GM19328 (cell line): ENCODE results near the gene FSTL5.

ENCODE experiments used
- ATAC-seq: cut with Tn5 transposase; IDR thresholded peaks from one replicate; pipeline ENCODE4 v1.9.1; 2021; ENCODE audit warnings: mild to moderate bottlenecking, moderate library complexity; ENCODE audit not compliant: unreplicated experiment

The FSTL5 gene

DNA sequence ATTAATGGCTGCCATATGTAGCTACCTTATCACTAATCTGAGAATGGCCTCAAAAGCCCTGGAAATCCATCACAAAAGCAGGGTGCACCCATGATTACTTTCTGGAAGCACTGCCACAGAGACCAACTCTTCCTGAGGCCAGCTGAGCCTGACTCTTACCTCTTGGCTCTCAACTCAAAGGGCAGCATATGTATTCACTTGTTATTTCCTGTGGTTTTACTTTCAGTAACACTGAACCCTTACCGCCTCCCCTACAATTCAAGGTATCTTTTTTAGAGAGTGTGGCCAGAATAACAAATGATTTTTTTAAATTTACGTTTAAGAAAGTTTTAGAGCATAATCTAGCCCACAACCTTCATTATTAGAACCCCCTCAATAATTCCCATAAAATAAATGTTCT, 434.9 kb downstream of the FSTL5 start:
- ATAC-seq: no peak

DNA sequence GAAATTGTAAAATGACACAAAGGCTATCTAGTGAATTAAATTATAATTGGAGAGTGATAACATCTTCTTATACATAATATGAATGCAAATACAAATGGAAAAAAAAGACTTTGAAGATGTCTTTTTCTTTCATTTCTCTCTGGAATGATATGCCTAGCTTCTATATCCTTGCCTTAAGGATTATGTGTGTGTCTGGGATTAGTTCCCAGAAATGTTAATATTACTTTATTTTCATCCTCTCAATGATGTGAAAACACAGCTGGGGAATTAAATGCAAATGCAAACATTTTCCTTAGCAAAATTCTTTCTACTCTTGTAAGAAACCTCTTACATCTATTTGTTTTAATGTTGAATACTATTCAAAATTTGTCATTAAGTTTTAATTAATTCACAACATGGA, 441.9 kb downstream of the FSTL5 start:
- no peak for ATAC-seq

DNA sequence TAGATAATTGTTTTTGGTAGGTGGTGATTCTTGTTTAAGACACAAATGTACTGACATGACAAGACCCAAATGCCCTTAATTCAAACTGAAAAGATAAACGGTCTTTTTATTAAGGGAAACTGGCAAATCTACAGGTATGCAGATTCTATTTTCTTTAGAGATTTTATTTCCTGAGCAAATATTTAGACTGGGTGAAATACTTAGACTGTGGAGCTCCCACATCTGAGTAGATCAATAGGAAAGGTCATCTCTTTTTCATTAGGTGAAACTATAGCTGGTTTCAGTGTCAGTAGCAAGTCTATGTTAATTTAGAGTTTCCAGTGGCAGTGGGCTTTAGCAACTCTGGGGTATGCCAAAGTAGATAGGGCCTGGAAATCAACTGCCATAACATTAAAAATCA, 446.7 kb downstream of the FSTL5 start:
- ATAC-seq: no peak

GRCh38 chr4:161714931-161715330, 448.9 kb downstream of the FSTL5 start:
- ATAC-seq: no peak

DNA sequence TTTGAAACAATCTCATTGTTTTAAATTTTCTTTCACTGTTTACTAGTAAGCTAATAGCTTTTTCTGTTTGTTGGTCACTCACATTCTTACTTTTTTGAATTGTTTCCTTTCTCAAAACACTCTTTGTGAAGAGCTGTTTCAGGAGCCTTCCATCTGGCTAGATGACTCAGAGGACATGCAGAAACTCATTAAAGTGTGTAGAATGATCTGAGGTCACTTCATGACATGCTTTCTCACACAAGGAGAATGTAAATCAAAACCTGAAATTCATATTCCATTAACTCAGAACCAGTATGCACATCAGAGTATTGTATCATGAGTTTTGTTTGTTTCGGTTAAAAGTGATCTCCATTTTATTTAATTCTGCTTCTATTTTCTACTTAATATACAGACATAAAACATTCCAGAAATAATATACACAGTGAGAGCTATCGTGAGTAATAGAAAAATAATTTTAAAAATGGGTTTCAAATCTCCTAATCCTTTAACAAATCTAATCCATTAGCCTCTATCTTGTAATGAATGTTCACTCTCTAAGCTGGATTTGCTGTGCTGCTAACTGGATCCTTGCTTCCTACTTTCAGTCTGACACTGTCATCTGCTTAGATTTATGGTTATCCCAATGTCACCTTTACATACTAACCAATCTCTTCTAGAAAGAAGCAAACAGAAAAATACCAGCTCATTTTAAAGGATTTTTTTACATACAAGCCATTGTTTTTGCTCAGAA, 449.6 kb downstream of the FSTL5 start:
- ATAC-seq: no peak

GRCh38 chr4:161704653-161705052, 459.1 kb downstream of the FSTL5 start:
- ATAC-seq: no peak

DNA sequence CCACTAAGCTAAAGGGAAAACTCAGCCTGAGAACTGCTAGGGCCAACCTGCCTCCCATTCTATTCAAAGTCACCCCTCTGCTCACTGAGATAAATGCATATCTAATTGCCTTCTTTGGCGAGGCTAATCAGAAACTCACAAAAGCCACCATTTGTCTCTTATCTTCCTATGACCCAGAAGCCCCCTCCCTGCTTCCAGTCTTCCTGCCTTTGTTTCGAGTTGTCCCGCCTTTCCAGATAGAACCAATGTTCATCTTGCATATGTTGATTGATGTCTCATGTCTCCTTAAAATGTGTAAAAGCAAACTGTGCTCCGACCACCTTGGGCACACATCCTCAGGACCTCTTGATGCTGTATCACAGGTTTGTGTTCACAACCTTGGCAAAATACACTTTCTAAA, 459.8 kb downstream of the FSTL5 start:
- ATAC-seq: no peak

DNA sequence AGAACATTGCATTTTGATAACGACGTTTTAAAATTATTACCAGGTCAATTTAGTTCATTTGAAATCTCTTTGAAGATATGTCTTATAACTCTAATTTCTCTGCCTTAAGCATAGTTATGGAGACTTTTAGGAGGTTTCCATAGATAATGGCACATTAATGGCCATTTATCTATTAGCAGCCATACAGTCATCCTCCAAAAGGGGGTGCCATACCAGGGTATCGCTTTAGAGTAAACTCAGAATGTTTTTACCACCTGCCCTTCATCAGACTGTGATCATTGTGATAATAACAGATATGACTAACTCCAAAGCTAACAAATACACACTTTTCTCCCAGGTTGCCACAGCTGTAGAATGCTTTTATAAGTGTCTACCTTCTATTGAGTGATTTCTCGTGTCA, 461.5 kb downstream of the FSTL5 start:
- ATAC-seq: no peak

DNA sequence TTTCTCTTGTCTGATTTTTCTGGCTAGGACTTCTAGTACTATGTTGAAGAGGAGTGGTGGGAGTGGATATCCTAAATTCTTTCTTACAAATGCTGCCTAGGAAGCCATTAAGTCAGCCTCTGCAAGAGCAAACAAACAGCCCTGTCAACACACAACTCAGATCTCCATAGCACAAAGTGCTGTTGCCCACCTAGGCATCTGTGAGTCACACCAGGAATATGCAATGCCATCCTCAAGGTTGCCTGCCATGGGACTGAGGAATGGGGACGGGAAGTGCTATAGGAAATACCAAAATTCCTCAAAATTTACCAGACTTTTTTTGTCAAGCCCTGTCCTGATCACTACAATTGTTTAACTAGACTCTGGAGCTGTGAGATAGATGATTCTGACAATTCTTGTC, 466.9 kb downstream of the FSTL5 start:
- no peak for ATAC-seq

GRCh38 chr4:161680146-161680545, 483.7 kb downstream of the FSTL5 start:
- no peak for ATAC-seq

DNA sequence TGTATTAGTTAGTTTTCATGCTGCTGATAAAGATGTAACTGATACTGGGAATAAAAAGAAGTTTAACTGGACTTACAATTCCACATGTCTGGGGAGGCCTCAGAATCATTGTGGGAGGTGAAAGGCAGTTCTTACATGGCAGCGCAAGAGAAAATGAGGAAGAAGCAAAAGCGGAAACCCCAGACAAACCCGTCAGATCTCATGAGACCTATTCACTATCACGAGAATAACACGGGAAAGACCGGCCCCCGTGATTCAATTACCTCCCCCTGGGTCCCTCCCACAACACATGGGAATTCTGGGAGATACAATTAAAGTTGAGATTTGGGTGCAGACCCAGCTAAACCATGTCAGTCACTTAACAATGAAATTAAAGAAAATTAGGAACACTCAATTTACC, 499.1 kb downstream of the FSTL5 start:
- no peak for ATAC-seq

GRCh38 chr4:161663844-161664243, 500.0 kb downstream of the FSTL5 start:
- ATAC-seq: no peak

- ATAC-seq: no peak
Observed at GRCh38 chr4:161658676-161659075, 505.1 kb downstream of the FSTL5 start.

GRCh38 chr4:161657616-161658015, 506.2 kb downstream of the FSTL5 start:
- no peak for ATAC-seq

- no peak for ATAC-seq
Observed at GRCh38 chr4:161656594-161656993, 507.2 kb downstream of the FSTL5 start.

DNA sequence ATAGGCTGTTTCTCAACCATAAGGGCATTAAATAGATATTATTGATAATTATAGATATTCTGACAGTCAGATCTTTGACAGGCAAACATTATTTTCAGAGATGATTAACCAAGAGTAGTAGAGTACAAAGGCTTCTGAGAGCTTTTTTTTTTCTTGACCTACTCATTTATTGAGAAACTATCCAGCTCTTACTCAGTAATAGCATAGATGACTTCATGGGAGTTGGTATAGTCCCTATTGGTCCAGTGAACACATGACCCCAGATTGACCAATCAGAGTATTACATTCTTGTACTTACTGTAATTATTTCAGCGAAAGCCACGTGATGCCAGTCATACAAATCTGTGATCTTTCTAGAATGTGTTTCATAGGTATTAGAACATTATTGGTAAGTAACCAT, 508.7 kb downstream of the FSTL5 start:
- no peak for ATAC-seq

DNA sequence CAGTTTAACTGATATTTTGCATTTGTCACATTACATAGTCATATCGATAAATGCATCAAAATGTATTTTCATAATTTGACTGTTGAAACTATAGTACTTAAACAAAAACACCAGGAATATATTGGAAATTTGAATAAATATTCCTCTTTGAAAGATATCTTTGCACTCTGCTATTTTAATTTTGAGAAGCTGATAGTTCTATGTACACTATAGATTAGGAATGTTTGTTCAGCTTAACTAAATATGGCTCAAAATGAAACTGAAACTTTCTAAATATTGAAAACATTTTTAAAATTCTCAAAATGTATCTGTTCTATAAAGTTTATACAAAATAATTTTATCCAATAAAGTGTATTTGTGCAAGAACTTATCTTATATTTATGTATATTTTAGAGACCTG, 510.1 kb downstream of the FSTL5 start:
- ATAC-seq: no peak

GRCh38 chr4:161651586-161651985, 512.2 kb downstream of the FSTL5 start:
- no peak for ATAC-seq

DNA sequence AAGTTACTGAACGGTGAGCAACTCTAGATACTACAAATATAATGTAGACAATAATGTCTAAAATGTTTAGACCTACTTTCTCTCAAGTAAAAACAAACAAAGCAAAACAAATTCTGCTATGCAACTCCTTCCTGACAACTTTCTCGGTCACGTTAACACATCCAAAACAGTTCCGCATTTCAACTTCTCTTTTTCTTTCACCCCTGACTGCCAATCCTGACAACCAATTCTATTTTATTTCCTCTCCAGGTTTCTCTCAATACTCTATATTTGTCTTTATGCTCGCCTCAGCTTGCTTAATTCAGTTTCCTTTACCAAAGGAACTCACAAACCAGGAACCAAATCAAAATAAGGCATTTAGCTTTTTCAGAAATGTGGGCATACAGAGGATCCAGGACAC, 513.0 kb downstream of the FSTL5 start:
- ATAC-seq: no peak

GRCh38 chr4:161647757-161648156, 516.0 kb downstream of the FSTL5 start:
- ATAC-seq: no peak

DNA sequence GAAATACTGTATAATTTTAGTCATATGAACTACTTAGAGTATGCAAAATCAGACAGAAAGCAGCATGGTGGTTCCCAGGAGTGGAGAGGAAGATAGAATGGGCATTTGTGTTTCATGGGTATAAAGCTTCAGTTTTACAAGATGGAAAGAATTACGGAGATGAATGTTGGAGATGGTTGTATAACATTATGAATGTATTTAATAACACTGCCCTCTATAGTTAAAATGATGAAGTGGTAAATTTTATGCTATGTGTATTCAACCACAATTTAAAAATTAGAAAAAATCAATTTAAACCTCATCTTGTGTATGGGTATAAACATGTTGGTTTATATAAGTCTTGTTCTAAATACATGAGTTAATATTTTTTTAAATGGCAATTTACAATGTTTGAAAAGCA, 521.1 kb downstream of the FSTL5 start:
- no peak for ATAC-seq

DNA sequence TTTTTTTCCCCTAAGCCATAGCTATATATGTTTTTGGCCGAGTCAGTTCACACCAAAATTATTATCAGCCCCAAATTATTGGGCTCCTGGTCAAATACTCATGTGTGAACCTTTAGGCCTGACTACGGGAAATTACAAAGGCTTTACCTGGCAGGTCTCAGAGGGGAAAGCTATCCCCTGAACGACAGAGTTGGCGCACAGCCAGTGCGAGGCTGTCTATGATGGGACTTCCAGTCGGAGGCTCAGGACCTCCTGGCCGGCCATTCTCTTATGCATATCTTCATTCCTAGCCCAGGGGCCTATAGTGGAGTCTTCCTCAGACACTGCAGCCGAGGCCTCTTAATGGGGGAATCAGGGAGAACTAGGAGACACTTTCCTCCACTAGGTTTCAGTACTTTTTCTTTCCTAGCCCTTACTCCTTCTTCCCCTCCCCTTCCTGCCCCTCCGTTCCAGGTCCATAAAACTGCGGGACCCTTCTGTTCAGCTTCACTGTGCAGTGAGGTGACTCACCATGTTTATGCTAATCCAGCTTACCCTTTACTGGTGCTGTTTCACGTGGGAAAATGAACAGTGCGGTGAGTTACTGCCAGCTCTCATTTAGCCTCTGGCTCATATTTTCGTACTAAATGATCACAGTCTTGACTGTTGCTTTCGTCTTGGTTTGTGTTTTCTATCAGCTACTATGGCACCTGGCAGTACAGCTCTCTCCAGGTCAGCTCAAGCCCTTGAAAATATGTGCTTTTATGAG, 533.9 kb downstream of the FSTL5 start:
- no peak for ATAC-seq
